Ammon's horn (tissue), 1 donor: ENCODE data around the gene RASGRF2.
"Not testable (repeated sequence)": the region's sequence is repeated elsewhere in the genome, so short reads cannot be mapped to it uniquely, and the experiment has no call there.

Experiments used
- DNase-seq: peaks from one replicate; pipeline ENCODE4 v3.0.0-alpha.2; 2016; ENCODE audit warnings: low spot score

Gene RASGRF2

GRCh38 chr5:80982093-80982492 lies 21.9 kb downstream of the RASGRF2 start:
- DNase-seq: no peak

GRCh38 chr5:80985600-80986228 lies 25.6 kb downstream of the RASGRF2 start:
- DNase-seq: no peak

GRCh38 chr5:80986382-80986781 lies 26.2 kb downstream of the RASGRF2 start:
- no peak for DNase-seq

GRCh38 chr5:80987078-80987766 lies 27.1 kb downstream of the RASGRF2 start:
- DNase-seq: peak; percentile 52

- no peak for DNase-seq
These were observed 28.3 kb downstream of the RASGRF2 start for GRCh38 chr5:80988419-80988935.

- no peak for DNase-seq
These were observed 29.7 kb downstream of the RASGRF2 start for GRCh38 chr5:80989883-80990282.

GRCh38 chr5:80990527-80990926 lies 30.4 kb downstream of the RASGRF2 start:
- DNase-seq: no peak

- no peak for DNase-seq
These were observed 30.8 kb downstream of the RASGRF2 start for GRCh38 chr5:80990971-80991370.

- no peak for DNase-seq
These were observed 35.7 kb downstream of the RASGRF2 start for GRCh38 chr5:80995908-80996307.

GRCh38 chr5:80998590-80998979 lies 38.4 kb downstream of the RASGRF2 start:
- DNase-seq: no peak

- DNase-seq: no peak
These were observed 43.7 kb downstream of the RASGRF2 start for GRCh38 chr5:81003811-81004386.

- no peak for DNase-seq
These were observed 45.5 kb downstream of the RASGRF2 start for GRCh38 chr5:81005708-81006107.

GRCh38 chr5:81006231-81006630 lies 46.1 kb downstream of the RASGRF2 start:
- DNase-seq: no peak

GRCh38 chr5:81006947-81007636 lies 46.9 kb downstream of the RASGRF2 start:
- DNase-seq: no peak

GRCh38 chr5:81007637-81008027 lies 47.5 kb downstream of the RASGRF2 start:
- no peak for DNase-seq

GRCh38 chr5:81010336-81011169 lies 50.4 kb downstream of the RASGRF2 start:
- no peak for DNase-seq

GRCh38 chr5:81014348-81014747 lies 54.2 kb downstream of the RASGRF2 start:
- no peak for DNase-seq

- no peak for DNase-seq
These were observed 56.0 kb downstream of the RASGRF2 start for GRCh38 chr5:81016116-81016515.

GRCh38 chr5:81017320-81017719 lies 57.2 kb downstream of the RASGRF2 start:
- DNase-seq: no peak

- DNase-seq: not testable (repeated sequence)
These were observed 58.4 kb downstream of the RASGRF2 start for GRCh38 chr5:81018608-81019007.

- DNase-seq: no peak
These were observed 59.6 kb downstream of the RASGRF2 start for GRCh38 chr5:81019748-81020147.
